ENCODE data around the gene ETV3.

The ETV3 gene

DNA sequence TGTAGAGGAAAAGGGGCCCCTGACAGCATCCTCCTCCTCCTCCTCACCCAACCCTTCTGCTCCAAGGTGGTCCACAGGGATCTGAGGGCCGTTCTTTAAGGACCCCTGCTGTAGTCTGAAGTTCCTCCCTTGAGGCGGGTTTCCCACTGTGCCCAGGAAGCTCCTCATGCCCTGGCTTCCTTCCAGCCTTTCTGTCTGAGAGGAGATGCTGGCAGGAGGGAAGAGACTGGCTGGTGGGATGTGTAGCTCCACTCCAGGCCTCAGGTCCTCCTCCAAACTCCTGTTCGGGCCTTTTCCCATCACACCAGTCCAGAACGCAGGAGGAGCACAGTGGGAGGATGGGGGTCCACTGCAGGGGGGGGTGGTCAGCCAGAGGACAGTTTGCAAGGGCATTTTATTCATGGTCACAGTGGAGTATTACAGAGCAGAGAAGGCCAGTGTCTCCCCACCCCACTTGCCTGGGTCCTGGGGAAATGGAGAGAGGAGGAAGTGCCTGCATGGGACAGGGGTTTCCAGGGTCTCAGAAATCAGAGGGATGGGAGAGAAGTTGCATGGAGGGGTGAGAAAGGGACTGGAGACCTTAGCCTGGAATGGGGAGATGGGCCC, 46.4 kb downstream of the ETV3 start:
- no peaks in the 10 kb centered on the region for H3K27me3 ChIP-seq (replicated peaks in 2 of 5; ENCODE audit: control insufficient read depth in 4 of 5, insufficient read depth in 5 of 5, low read length in 4 of 5)
- WGBS (ENCODE audit: insufficient coverage), result 100% methylated on average over 1 of the region's 4 CpGs
- H3K4me1 ChIP-seq (ENCODE audit: control extremely low read depth in 1 of 4, control insufficient read depth in 4 of 4, insufficient read depth in 4 of 4, low read length in 3 of 4), result no peaks in the 10 kb centered on the region
- no peak for DNase-seq
- H3K9me3 ChIP-seq (ENCODE audit: control extremely low read depth in 1 of 5, control insufficient read depth in 4 of 5, insufficient read depth in 2 of 5, low read depth in 1 of 5, low read length in 4 of 5), result no peaks in the 10 kb centered on the region
- ChIA-PET POLR2A (no interaction called here), CTCF (interaction anchor here (0.6 to 8.0 kb wide), 4 partner anchors 9 to 73 kb away, joined by 3 to 246 read pairs (median 8); no protein-coding TSS in a partner anchor)
- no peak overlapping the region for H3K4me3 ChIP-seq (ENCODE audit: control insufficient read depth in 1 of 7, extremely low read depth in 1 of 7, insufficient read depth in 4 of 7, low read depth in 2 of 7, low read length in 6 of 7)
- no peaks in the 10 kb centered on the region for H3K36me3 ChIP-seq (ENCODE audit: control insufficient read depth in 4 of 4, insufficient read depth in 4 of 4, low read length in 3 of 4)
- no peak overlapping the region for H3K27ac ChIP-seq (ENCODE audit: insufficient read depth in 1 of 2, low read depth in 1 of 2, low read length in 2 of 2, poor library complexity in 1 of 2, severe bottlenecking in 2 of 2)

DNA sequence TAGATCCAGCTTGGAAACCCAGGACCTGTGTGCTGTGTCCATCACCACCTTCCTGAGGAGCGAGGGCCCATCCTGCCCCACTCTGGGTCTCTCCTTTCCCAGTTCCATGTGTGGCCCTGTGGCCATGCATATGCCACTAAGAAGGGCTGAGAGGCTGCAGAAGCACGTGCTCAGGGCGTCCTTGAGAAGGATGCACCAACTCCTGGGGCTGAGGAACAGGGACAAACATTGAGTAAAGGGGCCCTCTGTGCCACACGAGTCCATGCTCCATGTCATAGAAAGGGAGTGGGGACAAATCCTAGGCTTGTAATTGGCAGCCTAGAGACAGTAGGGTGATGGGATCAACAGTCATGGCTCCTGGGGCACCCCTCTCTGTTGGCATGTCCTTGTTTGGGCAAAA, 47.0 kb downstream of the ETV3 start:
- H3K27me3 ChIP-seq (replicated peaks in 2 of 5; ENCODE audit: control insufficient read depth in 4 of 5, insufficient read depth in 5 of 5, low read length in 4 of 5), result no peaks in the 10 kb centered on the region
- CTCF ChIA-PET, result interaction anchor here (0.6 to 8.0 kb wide), 17 partner anchors 8 to 414 kb away, joined by 3 to 246 read pairs (median 7); partner anchors contain the start of gene ETV3L
- no peak for DNase-seq
- WGBS (ENCODE audit: insufficient coverage), result 90% methylated on average over 4 of the region's 4 CpGs
- H3K4me1 ChIP-seq (ENCODE audit: control extremely low read depth in 1 of 4, control insufficient read depth in 4 of 4, insufficient read depth in 4 of 4, low read length in 3 of 4), result no peaks in the 10 kb centered on the region
- no peak overlapping the region for H3K27ac ChIP-seq (ENCODE audit: insufficient read depth in 1 of 2, low read depth in 1 of 2, low read length in 2 of 2, poor library complexity in 1 of 2, severe bottlenecking in 2 of 2)
- POLR2A ChIA-PET, result interaction anchor here (1.6 kb wide), 1 partner anchor 64 kb away, joined by 7 read pairs; no protein-coding TSS in a partner anchor
- H3K36me3 ChIP-seq (ENCODE audit: control insufficient read depth in 4 of 4, insufficient read depth in 4 of 4, low read length in 3 of 4), result no peaks in the 10 kb centered on the region
- no peaks in the 10 kb centered on the region for H3K9me3 ChIP-seq (ENCODE audit: control extremely low read depth in 1 of 5, control insufficient read depth in 4 of 5, insufficient read depth in 2 of 5, low read depth in 1 of 5, low read length in 4 of 5)
- no peak overlapping the region for H3K4me3 ChIP-seq (ENCODE audit: control insufficient read depth in 1 of 7, extremely low read depth in 1 of 7, insufficient read depth in 4 of 7, low read depth in 2 of 7, low read length in 6 of 7)

DNA sequence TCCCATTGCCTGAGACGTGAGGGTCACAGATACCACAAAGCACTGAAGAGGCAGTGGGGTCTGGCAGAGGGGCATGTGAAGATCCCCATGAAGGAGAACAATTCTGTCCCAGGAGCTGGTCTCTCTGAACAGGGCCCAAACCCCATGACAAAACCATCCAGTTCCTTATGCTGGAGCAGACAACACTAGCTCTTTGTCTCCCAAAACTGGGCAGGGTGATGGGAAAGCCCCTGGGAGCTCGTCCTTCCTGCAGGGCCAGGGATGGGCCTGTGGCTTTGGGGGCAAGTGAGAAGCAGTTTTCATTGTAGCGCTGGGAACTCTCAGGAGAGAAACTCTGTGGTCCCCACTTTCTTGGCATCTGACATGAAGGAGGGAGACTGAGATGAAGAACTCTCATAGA, 47.4 kb downstream of the ETV3 start:
- H3K4me1 ChIP-seq (ENCODE audit: control extremely low read depth in 1 of 4, control insufficient read depth in 4 of 4, insufficient read depth in 4 of 4, low read length in 3 of 4), result no peaks in the 10 kb centered on the region
- H3K27ac ChIP-seq (ENCODE audit: insufficient read depth in 1 of 2, low read depth in 1 of 2, low read length in 2 of 2, poor library complexity in 1 of 2, severe bottlenecking in 2 of 2), result no peak overlapping the region
- POLR2A ChIA-PET, result interaction anchor here (1.6 kb wide), 1 partner anchor 65 kb away, joined by 7 read pairs; no protein-coding TSS in a partner anchor
- DNase-seq, result no peak
- no peaks in the 10 kb centered on the region for H3K27me3 ChIP-seq (replicated peaks in 2 of 5; ENCODE audit: control insufficient read depth in 4 of 5, insufficient read depth in 5 of 5, low read length in 4 of 5)
- no peaks in the 10 kb centered on the region for H3K9me3 ChIP-seq (ENCODE audit: control extremely low read depth in 1 of 5, control insufficient read depth in 4 of 5, insufficient read depth in 2 of 5, low read depth in 1 of 5, low read length in 4 of 5)
- H3K36me3 ChIP-seq (ENCODE audit: control insufficient read depth in 4 of 4, insufficient read depth in 4 of 4, low read length in 3 of 4), result no peaks in the 10 kb centered on the region
- CTCF ChIA-PET, result interaction anchor here (0.6 to 8.0 kb wide), 22 partner anchors 9 to 415 kb away, joined by 3 to 246 read pairs (median 6); partner anchors contain the start of gene ETV3L
- WGBS (ENCODE audit: insufficient coverage), result 81% methylated on average over 3 of the region's 3 CpGs
- H3K4me3 ChIP-seq (ENCODE audit: control insufficient read depth in 1 of 7, extremely low read depth in 1 of 7, insufficient read depth in 4 of 7, low read depth in 2 of 7, low read length in 6 of 7), result no peak overlapping the region

DNA sequence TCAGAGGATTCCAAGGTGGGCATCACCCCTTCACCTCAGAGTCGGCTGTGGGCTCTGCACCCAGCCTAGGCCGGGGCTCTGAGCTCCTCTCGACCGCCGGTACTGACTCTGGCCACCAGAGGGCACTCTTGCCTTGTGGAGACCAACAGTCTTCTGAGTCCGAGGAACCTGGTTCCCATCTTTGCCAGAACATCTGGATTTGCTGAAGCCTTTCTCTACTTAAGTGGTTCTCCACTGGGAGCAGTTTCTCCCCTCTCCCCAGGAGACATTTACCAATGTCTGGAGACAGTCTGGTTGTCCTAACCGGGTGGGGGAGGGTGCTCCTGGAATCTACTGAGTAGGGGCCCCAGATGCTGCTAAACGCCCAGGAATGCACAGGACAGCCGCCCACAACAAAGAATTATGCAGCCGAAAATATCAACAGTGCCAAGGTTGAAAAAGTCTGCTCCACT, 48.0 kb downstream of the ETV3 start:
- Histone ChIP-seq H3K4me1 (ENCODE audit: control extremely low read depth in 1 of 4, control insufficient read depth in 4 of 4, insufficient read depth in 4 of 4, low read length in 3 of 4) (no peaks in the 10 kb centered on the region), H3K4me3 (ENCODE audit: control insufficient read depth in 1 of 7, extremely low read depth in 1 of 7, insufficient read depth in 4 of 7, low read depth in 2 of 7, low read length in 6 of 7) (no peak overlapping the region), H3K9me3 (ENCODE audit: control extremely low read depth in 1 of 5, control insufficient read depth in 4 of 5, insufficient read depth in 2 of 5, low read depth in 1 of 5, low read length in 4 of 5) (no peaks in the 10 kb centered on the region), H3K27ac (ENCODE audit: insufficient read depth in 1 of 2, low read depth in 1 of 2, low read length in 2 of 2, poor library complexity in 1 of 2, severe bottlenecking in 2 of 2) (no peak overlapping the region), H3K27me3 (replicated peaks in 2 of 5; ENCODE audit: control insufficient read depth in 4 of 5, insufficient read depth in 5 of 5, low read length in 4 of 5) (no peaks in the 10 kb centered on the region), H3K36me3 (ENCODE audit: control insufficient read depth in 4 of 4, insufficient read depth in 4 of 4, low read length in 3 of 4) (no peaks in the 10 kb centered on the region)
- POLR2A ChIA-PET, result interaction anchor here (1.6 kb wide), 1 partner anchor 65 kb away, joined by 7 read pairs; no protein-coding TSS in a partner anchor
- CTCF ChIA-PET, result interaction anchor here (0.5 to 8.0 kb wide), 23 partner anchors 9 to 415 kb away, joined by 3 to 246 read pairs (median 6); partner anchors contain the start of gene ETV3L
- DNase-seq, result peak; percentile 70 to 80 (median 72)
- 34% methylated on average over 10 of the region's 10 CpGs for WGBS (ENCODE audit: insufficient coverage)

DNA sequence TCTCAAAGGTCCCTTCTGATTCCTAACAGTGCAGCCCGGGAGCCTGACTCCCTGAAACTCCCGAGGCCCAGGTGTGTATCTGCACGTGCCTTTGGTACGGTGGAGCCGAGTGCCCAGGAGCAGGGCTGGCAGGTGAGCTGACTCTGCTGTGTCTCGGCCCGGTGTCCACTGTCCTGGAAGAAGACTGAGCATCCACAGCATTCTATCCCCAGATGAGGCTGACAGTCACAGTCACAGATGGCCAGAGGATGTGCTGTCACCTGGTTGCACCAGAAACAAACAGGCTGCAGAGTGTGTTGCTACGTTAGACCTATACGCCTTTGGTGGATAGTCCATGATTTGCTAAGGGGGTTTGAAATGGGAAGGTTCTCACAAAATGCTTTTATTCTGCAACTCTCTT, 48.4 kb downstream of the ETV3 start:
- no peak for DNase-seq
- no peak overlapping the region for H3K27ac ChIP-seq (ENCODE audit: insufficient read depth in 1 of 2, low read depth in 1 of 2, low read length in 2 of 2, poor library complexity in 1 of 2, severe bottlenecking in 2 of 2)
- H3K4me3 ChIP-seq (ENCODE audit: control insufficient read depth in 1 of 7, extremely low read depth in 1 of 7, insufficient read depth in 4 of 7, low read depth in 2 of 7, low read length in 6 of 7), result no peak overlapping the region
- ChIA-PET POLR2A (interaction anchor here (1.6 kb wide), 1 partner anchor 66 kb away, joined by 7 read pairs; no protein-coding TSS in a partner anchor), CTCF (interaction anchor here (0.5 to 8.0 kb wide), 20 partner anchors 9 to 416 kb away, joined by 3 to 246 read pairs (median 7); partner anchors contain the start of gene ETV3L)
- H3K4me1 ChIP-seq (ENCODE audit: control extremely low read depth in 1 of 4, control insufficient read depth in 4 of 4, insufficient read depth in 4 of 4, low read length in 3 of 4), result no peaks in the 10 kb centered on the region
- H3K9me3 ChIP-seq (ENCODE audit: control extremely low read depth in 1 of 5, control insufficient read depth in 4 of 5, insufficient read depth in 2 of 5, low read depth in 1 of 5, low read length in 4 of 5), result no peaks in the 10 kb centered on the region
- 98% methylated on average over 8 of the region's 9 CpGs for WGBS (ENCODE audit: insufficient coverage)
- H3K36me3 ChIP-seq (ENCODE audit: control insufficient read depth in 4 of 4, insufficient read depth in 4 of 4, low read length in 3 of 4), result no peaks in the 10 kb centered on the region
- H3K27me3 ChIP-seq (replicated peaks in 2 of 5; ENCODE audit: control insufficient read depth in 4 of 5, insufficient read depth in 5 of 5, low read length in 4 of 5), result no peaks in the 10 kb centered on the region

DNA sequence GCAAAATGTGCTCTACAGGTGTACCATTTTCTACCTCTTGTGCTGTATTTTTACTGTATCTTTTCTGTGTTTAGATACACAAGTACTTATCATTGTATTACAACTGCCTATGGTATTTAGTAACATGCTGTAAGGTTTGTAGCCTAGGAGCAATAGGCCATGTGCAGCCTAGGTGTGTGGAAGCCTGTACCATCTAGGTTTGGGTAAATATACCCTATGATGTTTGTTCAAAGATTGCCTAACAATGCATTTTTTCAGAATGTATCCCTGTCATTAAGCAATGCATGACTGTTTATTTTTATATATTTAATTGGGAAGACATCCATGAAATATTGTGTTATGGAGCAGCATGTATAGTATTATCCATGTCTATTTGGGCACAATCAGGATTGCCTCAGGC, 49.6 kb downstream of the ETV3 start:
- CTCF ChIA-PET, result interaction anchor here (1.0 to 8.0 kb wide), 8 partner anchors 8 to 66 kb away, joined by 3 to 246 read pairs (median 4); no protein-coding TSS in a partner anchor
- Histone ChIP-seq H3K27me3 (replicated peaks in 2 of 5; ENCODE audit: control insufficient read depth in 4 of 5, insufficient read depth in 5 of 5, low read length in 4 of 5) (no peaks in the 10 kb centered on the region), H3K36me3 (ENCODE audit: control insufficient read depth in 4 of 4, insufficient read depth in 4 of 4, low read length in 3 of 4) (no peaks in the 10 kb centered on the region), H3K4me3 (ENCODE audit: control insufficient read depth in 1 of 7, extremely low read depth in 1 of 7, insufficient read depth in 4 of 7, low read depth in 2 of 7, low read length in 6 of 7) (no peak overlapping the region), H3K9me3 (ENCODE audit: control extremely low read depth in 1 of 5, control insufficient read depth in 4 of 5, insufficient read depth in 2 of 5, low read depth in 1 of 5, low read length in 4 of 5) (no peaks in the 10 kb centered on the region), H3K27ac (ENCODE audit: insufficient read depth in 1 of 2, low read depth in 1 of 2, low read length in 2 of 2, poor library complexity in 1 of 2, severe bottlenecking in 2 of 2) (no peak overlapping the region), H3K4me1 (ENCODE audit: control extremely low read depth in 1 of 4, control insufficient read depth in 4 of 4, insufficient read depth in 4 of 4, low read length in 3 of 4) (no peaks in the 10 kb centered on the region)
- DNase-seq, result no peak
- POLR2A ChIA-PET, result no interaction called here

DNA sequence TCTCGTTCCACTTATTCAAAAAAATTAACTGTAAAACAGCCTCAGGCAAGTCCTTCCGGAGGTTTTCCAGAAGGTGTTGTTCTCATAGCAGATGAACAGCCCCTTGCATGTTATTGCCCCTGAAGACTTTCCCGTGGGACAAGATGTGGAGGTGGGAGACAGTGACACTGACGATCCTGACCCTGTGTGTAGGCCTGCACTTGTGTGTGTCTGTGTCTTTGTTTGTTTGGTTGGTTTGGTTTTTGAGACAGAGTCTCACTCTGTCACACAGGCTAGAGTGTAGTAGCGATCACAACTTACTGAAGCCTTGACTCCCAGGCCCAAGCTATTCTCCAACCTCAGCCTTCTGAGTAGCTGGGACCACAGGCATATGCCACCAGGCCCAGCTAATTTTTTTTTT, 51.2 kb downstream of the ETV3 start:
- CTCF ChIA-PET, result interaction anchor here (1.2 to 8.0 kb wide), 3 partner anchors 17 to 67 kb away, joined by 4 to 246 read pairs (median 6); no protein-coding TSS in a partner anchor
- H3K36me3 ChIP-seq (ENCODE audit: control insufficient read depth in 4 of 4, insufficient read depth in 4 of 4, low read length in 3 of 4), result no peaks in the 10 kb centered on the region
- WGBS (ENCODE audit: insufficient coverage), result 100% methylated on average over 2 of the region's 5 CpGs

More for the DNA sequence above, 51.2 kb downstream of the ETV3 start:
- no peak for DNase-seq
- POLR2A ChIA-PET, result no interaction called here
- H3K4me1 ChIP-seq (ENCODE audit: control extremely low read depth in 1 of 4, control insufficient read depth in 4 of 4, insufficient read depth in 4 of 4, low read length in 3 of 4), result no peaks in the 10 kb centered on the region
- no peaks in the 10 kb centered on the region for H3K9me3 ChIP-seq (ENCODE audit: control extremely low read depth in 1 of 5, control insufficient read depth in 4 of 5, insufficient read depth in 2 of 5, low read depth in 1 of 5, low read length in 4 of 5)
- no peaks in the 10 kb centered on the region for H3K27me3 ChIP-seq (replicated peaks in 2 of 5; ENCODE audit: control insufficient read depth in 4 of 5, insufficient read depth in 5 of 5, low read length in 4 of 5)
- no peak overlapping the region for H3K27ac ChIP-seq (ENCODE audit: insufficient read depth in 1 of 2, low read depth in 1 of 2, low read length in 2 of 2, poor library complexity in 1 of 2, severe bottlenecking in 2 of 2)
- H3K4me3 ChIP-seq (ENCODE audit: control insufficient read depth in 1 of 7, extremely low read depth in 1 of 7, insufficient read depth in 4 of 7, low read depth in 2 of 7, low read length in 6 of 7), result no peak overlapping the region

All from common myeloid progenitor, CD34-positive (primary cell).